Esophagus squamous epithelium (tissue), 4 donors: ENCODE data around the gene TFDP2.

Experiments used
- POLR2A ChIP-seq, 4 donors: fragments of 450-650 bp; IDR thresholded peaks; one replicate each; pipeline ENCODE4 v1.6.1; 2017; ENCODE audit warnings: antibody characterized with exemption in 4 of 4, mild to moderate bottlenecking in 4 of 4, moderate library complexity in 3 of 4
- TF ChIP-seq, protein P1 (sequence below), 6 experiments: fragments of 450-650 bp in 4 of 6; fragments of 200-600 bp in 2 of 6; sonication (generic) in 2 of 6; IDR thresholded peaks; one replicate each; pipeline ENCODE4 v1.5.1; 2016 to 2019; ENCODE audit warnings: antibody characterized with exemption in 6 of 6, mild to moderate bottlenecking in 4 of 6, moderate library complexity in 4 of 6

DNA sequence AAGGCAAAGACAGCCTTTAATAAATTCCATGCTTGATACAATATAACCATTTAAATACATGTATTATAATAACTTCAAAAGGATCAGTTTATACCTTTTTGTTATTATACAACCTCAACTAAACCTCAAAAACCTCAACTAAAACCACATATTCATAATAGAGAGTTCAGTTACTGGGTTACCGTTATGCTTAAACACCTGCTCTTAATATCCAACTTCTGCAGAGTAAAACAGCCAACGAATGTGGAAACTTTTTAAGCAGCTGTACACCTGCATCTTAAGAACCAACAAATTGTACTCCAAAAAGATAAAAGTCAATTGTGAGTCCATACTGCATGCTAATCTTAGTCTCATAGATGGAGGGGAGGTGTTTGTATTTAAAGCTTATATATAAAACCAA is 53.5 kb downstream of the TFDP2 start:
- TF ChIP-seq, protein P1, sequence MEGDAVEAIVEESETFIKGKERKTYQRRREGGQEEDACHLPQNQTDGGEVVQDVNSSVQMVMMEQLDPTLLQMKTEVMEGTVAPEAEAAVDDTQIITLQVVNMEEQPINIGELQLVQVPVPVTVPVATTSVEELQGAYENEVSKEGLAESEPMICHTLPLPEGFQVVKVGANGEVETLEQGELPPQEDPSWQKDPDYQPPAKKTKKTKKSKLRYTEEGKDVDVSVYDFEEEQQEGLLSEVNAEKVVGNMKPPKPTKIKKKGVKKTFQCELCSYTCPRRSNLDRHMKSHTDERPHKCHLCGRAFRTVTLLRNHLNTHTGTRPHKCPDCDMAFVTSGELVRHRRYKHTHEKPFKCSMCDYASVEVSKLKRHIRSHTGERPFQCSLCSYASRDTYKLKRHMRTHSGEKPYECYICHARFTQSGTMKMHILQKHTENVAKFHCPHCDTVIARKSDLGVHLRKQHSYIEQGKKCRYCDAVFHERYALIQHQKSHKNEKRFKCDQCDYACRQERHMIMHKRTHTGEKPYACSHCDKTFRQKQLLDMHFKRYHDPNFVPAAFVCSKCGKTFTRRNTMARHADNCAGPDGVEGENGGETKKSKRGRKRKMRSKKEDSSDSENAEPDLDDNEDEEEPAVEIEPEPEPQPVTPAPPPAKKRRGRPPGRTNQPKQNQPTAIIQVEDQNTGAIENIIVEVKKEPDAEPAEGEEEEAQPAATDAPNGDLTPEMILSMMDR (IDR thresholded peaks at IDR 0.05), result no peak
- no peak for TF ChIP-seq POLR2A (IDR thresholded peaks at IDR 0.05)
